Embryonic facial prominence (tissue), 1 donor: ENCODE measurements around the gene ZNF514.
A peak's percentile ranks its signal among the peaks of the same experiment; 100 is the strongest.
"Not testable (repeated sequence)": the region's sequence is repeated elsewhere in the genome, so short reads cannot be mapped to it uniquely, and the experiment has no call there.

Experiments
- DNase-seq: peaks from one replicate; pipeline ENCODE4 v3.0.0-alpha.2; 2016; ENCODE audit errors: extremely low spot score

ZNF514 gene

DNA sequence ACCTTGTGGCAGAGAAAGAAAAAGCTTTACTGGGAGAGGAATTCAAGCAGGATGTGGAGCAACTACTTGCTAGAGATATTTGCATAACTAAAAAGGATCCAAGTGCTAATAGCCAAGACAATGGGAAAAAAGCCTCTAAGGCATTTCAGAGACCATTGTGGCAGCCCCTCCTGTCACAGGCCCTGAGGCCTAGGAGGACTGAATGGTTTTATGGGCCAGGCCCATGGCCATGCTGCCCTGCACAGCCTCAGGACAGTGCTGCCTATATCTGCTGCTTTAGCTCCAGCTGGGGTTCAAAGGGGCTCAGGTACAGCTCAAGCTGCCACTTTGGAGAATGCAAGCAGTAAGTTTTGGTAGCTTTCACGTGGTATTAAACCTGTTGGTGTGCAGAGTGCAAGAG is 20.9 kb downstream of the ZNF514 start:
- DNase-seq: no peak

DNA sequence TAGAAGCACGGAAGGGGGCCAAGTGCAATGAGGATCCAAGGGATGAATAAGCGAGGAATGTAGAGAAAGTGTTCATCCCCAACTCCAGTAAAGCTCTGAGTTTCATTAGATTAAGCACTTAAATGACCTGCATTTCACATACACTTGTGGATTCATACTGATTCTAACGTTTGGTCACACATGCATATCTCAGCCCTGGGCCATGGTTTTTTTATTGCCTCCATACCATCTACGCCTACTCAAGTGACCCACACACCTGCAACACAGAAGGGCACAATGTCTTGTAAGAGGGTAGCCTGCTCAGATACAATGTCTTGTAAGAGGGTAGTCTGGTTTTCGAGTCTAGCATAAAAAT is 37.5 kb downstream of the ZNF514 start:
- no peak for DNase-seq

DNA sequence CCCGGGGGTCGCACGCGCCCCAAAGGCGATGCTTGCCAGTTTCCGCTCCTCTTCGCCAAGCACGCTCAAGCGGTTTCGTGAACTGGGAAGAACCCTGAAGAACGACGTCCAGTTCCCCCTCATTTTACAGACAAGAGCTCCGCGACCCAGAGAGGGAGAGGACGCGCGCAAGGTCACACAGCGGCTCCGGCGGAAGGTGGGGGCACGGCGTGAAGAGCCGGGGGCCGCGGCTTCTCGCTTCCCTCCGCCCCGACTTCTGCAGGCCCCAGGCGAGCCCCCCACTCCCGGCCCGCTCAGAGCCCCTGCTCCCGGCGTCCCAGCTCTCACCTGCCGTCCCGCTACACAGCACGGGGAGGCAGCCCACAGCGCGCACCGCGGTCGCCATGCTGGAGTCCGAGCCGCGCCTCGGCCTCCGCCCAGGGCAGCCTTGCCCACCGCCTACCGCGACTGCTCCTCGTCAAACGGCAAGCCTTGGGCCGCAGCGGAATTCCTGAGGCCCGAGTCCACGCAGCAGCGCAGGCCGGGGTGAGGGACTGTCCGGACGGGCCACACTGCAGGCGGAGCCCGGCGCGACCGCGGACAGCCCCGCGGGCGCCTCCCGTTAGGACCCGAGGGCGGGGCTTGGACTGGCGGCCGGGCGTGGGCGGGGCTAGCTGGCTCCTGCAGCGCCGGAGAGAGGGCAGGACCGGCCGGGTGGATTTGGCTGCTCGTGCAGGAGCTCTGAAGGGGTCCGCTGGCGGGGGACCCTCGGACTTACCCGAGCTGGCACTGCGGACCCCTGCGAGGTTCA is 38.0 kb downstream of the ZNF514 start, which contains the start of gene MRPS5:
Gene MRPS5 (minus strand): TSS at position 402 of the 790 bp plus-strand sequence. CDS start 17 bp downstream, at position 385.
- peak; percentile 52 for DNase-seq

DNA sequence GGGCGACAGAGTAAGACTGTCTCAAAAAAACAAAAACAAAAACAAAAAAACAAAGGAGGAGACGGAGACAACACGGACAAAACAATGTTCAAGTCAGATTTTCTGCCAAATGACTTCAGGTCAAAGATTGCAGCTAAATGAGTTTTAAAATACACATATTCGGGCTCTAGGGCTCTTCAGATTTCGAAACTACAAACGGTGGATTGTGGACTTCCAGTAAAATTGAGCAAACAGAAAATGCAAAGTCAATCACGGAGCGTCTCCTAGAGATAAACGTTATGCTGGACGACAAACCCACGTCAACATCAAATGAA is 38.6 kb downstream of the ZNF514 start:
- no peak for DNase-seq

DNA sequence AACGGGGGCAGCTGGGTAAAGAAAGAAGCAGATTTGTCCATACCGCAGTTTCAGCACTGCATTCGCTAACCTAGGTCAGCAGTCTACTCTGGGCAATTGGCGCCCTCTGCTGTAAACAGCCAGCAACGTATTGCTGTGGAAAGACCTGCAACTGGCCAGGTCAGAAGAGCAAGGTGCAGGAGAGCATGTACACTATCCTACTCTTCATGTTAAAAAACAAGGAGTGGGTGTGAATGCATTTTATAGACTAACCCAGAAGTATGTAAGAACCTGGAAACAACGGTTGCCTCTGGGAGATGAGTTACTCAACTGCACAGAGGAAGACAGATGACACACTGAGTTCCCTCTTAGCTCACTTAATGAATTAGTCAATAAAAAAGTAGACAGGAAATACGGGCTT is 44.2 kb downstream of the ZNF514 start:
- no peak for DNase-seq

DNA sequence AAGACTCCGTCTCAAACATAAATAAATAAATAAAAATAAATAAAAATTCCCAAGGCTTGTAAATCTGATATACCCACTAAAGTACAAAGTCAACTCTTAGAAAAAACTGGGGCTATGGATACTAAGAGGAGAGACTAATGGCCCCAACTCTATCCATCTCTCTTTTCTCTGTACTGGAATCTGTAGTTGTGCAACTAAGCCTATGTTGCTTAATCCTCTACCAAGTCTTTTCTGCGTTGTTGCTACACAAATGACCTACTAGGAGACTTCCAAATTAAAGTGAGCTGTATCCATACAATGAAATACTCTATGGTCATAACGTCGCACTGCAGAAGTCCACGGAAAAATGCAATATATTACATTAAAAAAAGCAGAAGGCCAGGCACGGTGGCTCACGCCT is 46.2 kb downstream of the ZNF514 start:
- DNase-seq: no peak

DNA sequence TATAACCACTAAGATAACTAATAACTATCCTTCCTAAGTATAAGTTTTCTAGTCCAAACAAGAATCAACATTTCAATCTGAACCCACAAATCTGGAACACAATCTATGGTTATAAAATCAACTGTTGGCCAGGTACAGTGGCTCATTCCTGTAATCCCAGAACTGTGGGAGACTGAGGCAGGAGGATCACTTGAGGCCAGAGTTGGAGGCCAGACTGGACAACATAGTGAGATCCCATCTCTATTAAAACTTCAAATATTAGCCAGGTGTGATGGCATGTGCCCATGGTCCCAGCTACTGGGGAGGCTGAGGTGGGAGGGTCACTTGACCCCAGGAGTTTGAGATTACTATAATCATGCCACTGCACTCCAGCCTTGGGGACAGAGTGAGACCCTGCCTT is 49.3 kb downstream of the ZNF514 start:
- DNase-seq: no peak

DNA sequence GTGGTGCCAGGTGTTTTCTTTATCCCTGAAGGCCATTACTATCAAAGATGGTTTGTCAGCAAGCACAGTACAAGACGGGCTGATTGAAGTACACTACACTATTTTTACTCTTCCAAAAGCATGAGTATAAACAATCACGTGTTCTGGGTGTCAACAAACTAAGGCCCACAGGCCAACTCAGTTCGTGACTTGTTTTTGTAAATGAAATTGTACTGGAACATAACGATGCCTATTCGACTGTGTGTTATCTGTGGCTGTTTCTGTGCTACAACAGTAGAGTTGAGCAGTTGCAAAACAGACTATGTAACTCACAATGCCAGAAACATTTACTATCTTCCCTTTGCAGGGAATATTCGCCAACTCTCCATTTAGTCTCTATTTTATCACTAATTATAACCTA is 50.4 kb downstream of the ZNF514 start:
- DNase-seq: no peak

DNA sequence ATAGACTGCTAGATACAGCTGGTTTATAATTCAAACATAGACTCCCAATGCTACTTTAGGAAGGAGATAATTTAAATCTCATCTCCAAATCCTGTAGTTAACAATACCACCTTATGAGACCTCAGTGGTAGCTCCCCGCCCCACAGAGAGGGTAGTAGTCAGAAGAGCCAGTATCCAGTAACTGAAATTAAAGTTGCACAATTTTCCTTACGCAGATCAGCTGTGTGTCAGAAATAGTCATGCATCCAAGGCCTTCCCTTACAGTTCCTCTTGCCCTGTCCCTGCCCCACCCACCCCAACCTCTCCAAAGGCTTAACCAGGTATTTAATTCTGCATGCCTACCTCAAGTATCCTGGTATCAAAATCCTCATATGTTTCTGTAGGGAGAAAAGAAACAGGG is 53.6 kb downstream of the ZNF514 start:
- DNase-seq: no peak

DNA sequence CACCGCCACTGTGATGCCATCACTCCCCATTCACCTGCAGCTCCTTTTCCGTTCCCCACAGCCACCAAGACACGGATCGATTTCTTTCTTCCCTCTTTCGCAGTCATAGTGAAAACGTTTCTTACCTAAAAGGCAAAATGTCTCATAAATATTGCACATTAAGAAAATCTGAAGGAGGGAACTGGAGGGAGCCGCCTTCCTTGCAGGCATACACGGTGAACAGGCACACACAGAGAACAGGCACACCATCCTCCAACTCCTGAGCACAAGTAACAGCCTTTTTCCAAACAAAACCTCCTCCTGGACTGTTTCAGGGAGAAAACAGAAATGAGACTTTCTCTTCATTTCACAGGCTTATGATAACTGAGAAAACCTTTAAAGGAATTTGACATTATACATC is 55.0 kb downstream of the ZNF514 start:
- no peak for DNase-seq

DNA sequence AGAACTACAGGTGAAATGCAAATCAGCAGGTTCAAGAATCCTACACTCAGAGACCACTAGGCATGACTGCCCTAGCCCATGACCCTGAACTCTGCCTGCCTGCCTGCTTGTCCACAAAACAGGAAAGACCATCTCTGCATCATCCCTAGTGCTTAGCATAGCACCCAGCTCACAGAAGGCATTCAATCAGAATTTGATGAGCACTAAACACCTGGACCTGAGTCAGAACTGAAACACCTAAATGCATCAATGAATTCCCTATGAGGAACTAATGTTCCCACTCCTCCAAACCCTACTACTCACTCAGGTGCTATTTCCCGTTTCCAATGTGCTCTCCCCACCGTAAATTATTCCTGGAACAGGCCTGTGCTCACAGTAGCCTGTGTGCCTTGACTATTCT is 59.7 kb downstream of the ZNF514 start:
- no peak for DNase-seq

DNA sequence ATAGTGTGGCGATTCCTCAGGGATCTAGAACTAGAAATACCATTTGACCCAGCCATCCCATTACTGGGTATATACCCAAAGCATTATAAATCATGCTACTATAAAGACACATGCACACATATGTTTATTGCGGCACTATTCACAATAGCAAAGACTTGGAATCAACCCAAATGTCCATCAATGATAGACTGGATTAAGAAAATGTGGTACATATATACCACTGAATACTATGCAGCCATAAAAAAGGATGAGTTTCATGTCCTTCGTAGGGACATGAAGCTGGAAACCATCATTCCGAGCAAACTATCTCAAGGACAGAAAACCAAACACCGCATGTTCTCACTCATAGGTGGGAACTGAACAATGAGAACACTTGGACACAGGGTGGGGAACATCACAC is 61.4 kb downstream of the ZNF514 start:
- not testable (repeated sequence) for DNase-seq
